HG03064 (cell line): ENCODE data around the gene RNASE4.
"Not testable (repeated sequence)": the region's sequence is repeated elsewhere in the genome, so short reads cannot be mapped to it uniquely, and the experiment has no call there.

ENCODE experiments used
- ATAC-seq: cut with Tn5 transposase; IDR thresholded peaks from one replicate; pipeline ENCODE4 v1.9.1; 2021; ENCODE audit warnings: low read depth; ENCODE audit not compliant: unreplicated experiment

The RNASE4 gene

DNA sequence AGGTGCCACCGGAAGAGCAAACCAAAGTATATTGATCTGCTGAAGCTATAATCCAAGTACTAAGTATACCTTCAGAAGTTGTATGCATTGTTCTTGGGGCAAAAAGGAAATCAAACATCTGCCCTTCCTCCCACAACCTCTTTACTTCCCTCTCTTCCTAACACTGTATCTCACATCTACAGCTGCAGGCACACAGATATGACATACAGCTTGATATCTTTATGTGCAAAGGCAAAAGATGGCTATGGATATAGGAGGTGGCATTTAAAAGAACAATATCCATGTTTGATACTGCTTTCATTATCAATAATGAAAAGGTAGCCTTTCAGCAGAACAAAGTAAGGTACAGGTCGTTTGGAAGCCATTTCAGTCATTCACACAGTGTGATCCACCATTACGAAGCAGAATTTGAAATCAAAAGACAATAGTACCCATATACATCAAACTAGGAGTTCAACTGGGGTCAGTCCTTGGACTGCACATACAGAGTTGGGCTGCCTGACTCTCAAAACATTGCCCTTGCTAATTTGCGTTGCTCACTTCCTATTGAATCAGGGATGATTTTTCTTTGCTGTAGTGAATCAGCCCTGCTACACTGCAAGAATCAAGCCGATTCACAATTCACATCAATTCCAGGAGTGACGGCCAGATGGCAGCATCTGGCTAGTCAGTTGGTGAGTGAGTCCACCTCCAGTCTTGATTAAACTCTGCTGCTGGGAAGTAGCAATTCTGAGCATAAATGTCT is 13.1 kb downstream of the RNASE4 start:
- ATAC-seq, result no peak

DNA sequence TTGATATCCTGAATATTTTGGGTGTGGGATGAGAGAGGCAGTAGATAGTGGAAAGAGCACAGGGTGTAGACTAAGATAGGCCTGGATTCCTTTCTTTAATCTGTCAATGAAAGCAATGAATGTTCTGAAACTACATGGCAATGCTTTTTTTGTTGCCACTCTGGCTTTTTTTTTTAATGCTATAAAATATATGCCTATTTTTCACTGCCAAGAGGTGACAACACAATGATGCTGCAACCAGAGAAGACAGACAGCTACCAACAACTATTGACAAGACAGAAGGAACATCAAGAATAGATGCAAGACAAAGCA is 13.6 kb downstream of the RNASE4 start:
- no peak for ATAC-seq

DNA sequence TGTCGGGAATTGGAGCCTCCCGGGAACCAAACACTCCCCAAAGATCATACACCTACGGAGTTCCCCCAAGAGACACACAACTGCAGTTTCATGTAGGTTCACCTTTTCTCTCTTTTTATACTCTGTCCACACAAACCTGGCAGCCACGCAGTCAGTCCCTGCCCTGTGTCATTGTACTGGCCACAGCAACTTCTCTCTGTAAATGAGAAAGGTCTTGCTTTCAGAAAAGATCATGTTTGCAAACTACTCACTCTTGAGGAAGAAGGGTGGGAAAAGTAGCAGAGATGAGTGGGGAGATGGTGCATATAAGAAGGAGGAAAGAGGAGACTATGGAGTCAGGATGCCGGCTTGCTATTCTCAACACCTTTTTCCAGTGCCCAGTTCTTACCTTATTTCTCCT is 14.6 kb downstream of the RNASE4 start:
- ATAC-seq, result no peak

DNA sequence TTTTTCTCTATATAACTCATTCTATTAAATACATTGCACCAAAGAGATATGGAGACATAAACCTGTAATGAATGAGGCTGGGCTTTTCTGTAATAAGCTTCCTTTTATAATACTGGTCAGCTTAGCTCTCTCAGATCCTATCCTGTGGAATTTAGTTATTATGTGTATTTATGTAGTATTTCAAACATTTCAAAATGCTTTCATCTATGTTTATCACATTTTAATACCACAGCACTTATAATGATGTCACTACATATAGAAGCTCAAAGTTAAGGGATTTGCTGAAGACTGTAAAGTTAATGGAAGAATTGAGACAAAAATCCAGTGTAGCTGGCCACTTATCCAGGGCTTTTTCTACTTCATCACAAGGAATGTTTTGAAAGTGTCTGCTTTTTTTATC is 15.6 kb downstream of the RNASE4 start:
- ATAC-seq, result no peak

DNA sequence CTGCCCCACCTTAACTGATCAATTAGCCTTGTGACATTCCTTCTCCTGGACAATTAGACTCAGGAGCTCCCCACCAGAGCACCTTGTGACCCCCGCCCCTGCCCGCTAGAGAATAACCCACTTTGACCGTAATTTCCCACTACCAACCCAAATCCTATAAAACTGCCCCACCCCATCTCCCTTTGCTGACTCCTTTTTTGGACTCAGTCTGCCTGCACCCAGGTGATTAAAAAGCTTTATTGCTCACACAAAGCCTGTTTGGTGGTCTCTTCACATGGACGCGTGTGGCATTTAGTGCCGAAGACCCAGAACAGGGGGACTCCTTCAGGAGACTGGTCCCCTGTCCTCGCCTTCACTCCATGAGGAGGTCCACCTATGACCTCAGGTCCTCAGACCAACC is 16.6 kb downstream of the RNASE4 start:
- ATAC-seq, result not testable (repeated sequence)

DNA sequence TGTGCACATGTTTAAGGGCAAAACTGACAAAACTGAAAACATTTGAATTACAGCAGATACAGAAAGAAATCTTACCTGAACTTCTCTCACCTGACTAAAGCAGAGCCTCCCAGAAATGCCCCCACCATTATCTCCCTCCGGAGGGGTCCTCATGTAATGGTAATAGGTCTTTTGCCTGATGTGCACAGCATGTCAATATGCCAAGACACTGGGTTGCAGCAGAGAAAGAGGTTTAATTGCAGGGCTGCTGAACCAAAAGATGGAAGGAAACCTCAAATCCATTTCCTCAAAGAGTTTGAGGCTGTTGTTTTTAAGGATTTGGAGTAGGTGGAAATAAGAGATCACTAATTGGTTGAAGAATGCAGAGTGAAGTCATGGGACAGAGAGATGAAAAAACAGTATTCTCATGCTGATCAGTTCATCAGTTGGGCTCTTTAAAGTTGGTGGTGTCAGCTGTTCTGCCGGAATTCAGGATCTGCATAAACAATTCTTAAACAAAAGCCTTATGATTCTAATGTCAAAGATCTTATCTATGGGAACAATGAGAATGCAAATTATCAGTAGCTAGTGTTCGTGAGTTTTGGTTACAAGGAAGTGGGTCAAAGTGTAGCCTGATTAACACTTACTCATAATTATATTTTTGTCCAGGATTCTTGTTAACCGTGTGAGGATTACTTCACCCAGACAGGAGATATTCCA is 22.4 kb downstream of the RNASE4 start:
- ATAC-seq, result no peak

DNA sequence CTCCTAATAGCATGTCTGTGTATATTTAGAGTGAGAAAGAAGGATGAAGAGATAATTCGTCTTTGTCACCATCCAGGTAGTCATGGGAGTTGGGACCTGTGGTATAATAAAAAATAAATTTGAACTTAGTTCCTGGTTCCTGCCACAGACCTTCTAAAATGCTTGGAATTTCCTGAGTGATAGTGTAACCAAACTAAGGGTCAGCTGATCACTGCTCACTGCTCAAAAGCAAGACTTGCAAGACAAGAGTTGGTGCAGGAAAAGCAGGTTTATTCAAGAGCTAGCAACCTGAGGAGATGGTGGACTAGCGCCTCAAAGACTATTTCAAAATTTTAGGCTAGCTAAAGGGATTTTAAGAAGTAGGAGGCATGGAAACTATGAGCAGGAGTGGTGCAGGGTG is 23.3 kb downstream of the RNASE4 start:
- no peak for ATAC-seq

DNA sequence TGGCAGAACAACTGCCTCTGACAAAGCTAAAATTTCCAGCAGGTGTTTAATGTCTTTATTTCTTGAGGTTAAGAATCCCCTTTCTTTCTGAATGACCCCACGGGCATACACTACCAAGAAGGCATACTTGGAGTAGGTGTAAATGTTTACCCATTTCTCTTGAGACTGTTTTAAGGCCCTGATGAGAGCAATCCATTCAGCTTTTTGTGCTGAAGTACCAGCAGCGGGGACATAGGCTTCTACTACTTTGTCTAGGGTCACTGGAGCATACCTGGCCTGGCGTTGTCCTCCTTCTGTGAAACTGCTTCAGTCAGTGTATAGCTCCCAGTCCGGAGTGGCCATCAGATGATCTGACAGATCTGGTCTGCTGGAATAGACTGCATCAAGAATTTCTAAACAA is 26.9 kb downstream of the RNASE4 start:
- no peak for ATAC-seq

DNA sequence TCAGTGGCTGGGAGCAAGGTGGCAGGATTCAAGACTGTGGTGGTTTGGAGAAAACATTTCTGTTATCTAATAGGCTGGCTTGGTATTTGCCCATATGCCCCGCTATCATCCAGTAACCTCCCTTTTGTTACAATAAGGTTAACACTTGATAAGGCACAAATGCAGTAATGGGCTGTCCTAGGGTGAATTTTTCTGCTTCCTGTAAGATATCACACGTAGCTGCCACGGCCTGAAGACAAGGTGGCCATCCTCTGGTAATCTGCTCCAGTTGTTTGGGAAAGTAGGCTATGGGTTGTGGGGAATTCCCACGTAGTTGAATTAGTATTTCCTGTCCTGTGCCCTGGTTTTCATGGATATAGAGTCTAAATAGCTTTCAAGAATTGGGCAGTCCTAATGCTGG is 27.3 kb downstream of the RNASE4 start:
- ATAC-seq, result no peak

DNA sequence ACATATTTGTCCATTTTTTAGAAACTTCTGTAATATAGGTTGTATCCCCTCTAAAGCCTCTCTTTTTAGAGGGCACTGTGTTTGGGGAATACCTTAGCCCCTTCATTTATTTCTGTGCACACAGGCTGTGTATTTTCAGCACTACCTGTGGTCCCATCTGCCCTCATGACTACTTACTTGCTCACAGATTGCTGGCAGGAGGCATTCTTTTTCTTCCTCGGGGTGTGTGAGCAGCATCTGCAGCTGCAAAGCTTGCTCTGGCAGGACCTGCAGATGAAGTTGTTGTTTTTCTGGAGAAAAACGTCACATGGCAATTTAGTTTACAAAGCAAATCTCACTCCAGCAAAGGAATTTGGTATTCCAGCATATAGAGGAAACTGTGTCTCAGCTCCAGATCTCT is 28.5 kb downstream of the RNASE4 start:
- no peak for ATAC-seq

DNA sequence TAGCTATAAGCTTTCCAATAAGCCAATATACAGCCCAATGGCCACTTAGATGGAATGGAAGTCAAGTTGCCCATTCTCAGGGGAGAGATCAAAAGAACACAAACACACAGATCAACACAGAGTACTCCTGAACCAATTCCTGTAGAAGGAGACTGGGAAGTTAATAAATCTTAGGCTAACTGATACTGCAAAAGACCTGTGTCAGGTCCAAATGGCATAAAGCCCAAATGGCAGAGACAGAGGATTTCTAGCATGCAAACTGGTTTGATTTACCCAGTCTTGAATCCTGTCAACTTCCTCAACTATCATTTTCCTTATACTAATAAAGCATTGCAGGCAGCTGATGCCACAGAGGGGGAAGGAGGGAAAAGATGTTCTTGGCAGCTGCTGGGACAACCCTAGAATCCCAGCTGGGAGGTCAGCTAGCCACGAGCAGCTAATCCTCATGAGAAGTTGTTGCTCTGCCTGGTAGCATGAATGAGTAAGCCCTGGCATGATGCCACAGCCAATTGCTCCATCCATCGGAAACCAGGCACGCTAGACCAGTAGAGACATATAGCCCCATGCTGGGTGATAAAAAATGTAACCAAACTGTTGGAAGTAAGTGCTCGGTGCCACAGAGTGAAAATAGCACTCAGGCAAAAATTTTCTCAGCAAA is 30.4 kb downstream of the RNASE4 start:
- ATAC-seq, result no peak

DNA sequence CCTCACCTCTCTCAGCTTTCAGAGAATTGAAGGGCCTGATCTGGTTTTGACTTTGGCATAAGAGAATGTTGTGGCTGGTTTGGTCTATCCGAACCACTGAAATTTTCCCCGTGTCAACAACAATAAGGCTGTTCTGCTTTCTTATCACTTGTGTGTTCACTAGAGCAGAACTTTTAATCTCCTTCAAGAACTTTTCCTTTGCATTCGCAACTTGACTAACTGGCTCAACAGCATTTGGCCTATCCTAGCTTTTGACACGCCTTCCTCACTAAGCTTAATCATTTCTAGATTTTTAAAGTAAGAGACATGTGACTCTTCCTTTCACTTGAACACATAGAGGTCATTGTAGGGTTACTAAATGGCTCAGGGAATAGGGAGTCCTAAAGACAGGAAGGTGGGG is 35.4 kb downstream of the RNASE4 start:
- ATAC-seq, result no peak

DNA sequence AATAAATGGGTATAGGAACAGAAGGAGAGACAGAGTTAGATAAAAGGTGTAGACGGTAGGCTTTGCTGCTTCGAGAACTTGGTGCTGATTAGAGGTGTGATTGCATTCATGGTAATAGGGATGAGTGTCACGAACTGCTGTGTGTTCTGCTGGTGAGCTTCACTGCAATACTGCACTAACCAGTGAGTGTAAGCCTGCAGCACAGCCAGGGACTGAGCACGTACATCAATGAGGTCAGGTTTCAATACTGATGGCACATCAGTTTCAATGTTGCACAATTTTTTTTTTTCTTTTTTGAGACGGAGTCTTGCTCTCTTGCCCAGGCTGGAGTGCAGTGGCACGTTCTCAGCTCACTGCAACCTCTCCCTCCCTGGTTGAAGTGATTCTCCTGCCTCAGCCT is 36.4 kb downstream of the RNASE4 start:
- ATAC-seq, result no peak

DNA sequence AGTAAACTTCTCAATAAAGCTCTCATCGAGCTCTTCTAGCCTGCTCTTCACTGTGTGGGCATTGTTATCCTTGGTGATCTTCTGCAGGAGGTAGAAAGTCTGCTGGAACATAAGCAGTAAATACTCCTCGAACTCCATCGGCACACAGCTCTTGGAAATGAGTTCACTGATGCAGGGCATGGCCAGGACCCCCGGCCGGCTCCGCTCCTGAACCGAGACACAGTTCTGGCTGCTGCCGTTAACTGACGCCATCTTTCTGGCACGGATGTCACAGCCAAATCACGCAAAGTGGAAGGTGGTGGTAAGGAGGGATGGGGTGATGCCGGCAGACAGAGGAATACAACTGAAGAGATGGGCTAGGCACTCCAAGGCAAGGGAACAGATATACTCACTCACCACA is 37.7 kb downstream of the RNASE4 start:
- no peak for ATAC-seq

DNA sequence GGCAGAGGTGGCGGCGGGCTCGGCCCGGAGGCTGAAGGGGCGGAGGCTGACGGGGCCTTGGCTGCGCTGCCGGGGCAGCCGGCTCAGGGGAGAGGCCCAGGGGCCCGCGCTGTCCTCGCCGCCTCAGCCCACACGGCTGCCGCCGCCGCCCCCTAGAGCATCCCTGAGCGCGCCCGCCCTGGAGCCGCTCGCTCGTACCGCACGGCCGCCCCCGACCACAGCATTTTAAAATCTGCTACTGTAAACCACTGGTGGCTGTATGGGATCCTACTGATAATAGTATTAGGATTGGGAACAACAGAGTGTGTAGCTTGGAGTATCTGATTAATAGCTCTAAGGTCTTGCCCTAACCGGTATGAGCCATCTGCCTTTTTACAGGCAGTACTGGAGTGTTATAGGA is 39.1 kb downstream of the RNASE4 start:
- ATAC-seq, result no peak

DNA sequence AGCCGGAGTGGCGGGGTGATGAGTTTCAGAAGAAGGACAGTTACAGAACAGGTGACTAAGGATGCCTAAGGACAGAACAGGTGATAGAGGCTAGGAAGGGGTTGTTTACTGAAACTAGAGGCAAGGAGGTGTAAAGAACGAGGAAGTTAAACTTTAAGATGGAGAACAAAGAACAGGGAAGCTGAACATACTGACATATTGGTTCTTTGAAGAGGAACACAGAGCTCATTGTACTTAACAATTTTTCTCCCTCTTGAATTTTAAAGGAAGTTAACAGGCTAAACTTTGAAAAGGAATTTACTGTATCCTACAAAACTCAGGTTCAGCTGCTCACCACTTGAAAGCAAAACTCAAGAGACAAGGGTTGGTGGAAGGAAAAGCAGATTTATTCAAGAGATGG is 41.8 kb downstream of the RNASE4 start:
- not testable (repeated sequence) for ATAC-seq

DNA sequence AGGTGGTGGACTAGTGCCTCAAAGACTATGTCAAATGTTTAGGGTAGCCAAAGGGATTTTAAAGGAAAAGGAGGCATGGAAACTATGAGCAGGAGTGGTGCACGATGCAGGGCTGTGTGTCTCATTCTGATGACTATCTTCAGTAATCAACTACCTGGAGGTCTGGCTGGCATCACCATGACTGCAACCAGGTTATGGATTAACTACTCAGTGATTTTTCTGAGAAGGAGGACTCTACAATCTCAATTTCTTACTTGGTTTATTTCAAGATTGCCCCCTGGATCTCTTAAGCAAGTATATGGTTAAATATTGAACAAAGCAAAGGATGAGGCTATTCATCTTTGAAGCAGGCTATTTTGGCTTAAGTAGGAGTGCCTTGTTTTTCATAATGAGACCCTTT is 42.2 kb downstream of the RNASE4 start:
- ATAC-seq, result no peak

DNA sequence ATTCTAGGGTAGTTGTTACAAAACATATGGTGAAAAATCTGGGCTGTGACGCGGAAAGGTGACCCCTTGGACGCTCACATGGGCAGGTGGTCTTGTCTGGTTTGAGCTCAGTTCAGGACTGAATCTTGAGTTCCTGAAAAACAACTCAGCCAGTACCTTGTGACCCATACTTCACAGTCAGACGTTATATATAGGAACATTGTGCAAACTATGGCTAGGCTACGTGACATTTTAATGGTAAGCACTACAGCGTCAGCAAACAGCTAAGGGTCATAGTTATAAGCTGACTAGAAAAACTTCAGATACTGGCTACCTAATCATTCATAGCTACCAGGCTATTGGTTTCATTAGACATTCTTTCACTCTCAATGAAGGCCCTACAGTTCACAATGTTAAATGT is 46.5 kb downstream of the RNASE4 start:
- ATAC-seq, result no peak

DNA sequence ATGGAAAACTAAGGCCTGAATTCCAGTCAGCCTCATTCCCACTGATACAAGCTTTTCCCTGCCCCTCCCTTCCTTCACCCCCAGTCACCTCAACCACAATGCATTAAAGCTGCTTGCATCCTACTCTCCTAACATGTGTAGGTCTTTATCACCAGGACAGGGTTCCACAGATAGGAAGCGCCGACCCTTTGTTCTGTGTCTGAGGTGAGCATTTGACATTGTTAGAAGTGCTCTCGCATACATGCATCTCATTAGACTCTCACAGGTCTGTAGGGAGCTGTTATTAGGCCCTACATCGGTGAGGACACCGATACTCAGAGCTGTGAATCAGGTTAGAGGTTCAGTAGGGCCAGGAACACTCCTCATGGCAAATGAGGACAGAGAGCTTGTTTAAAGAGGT is 48.1 kb downstream of the RNASE4 start:
- no peak for ATAC-seq

DNA sequence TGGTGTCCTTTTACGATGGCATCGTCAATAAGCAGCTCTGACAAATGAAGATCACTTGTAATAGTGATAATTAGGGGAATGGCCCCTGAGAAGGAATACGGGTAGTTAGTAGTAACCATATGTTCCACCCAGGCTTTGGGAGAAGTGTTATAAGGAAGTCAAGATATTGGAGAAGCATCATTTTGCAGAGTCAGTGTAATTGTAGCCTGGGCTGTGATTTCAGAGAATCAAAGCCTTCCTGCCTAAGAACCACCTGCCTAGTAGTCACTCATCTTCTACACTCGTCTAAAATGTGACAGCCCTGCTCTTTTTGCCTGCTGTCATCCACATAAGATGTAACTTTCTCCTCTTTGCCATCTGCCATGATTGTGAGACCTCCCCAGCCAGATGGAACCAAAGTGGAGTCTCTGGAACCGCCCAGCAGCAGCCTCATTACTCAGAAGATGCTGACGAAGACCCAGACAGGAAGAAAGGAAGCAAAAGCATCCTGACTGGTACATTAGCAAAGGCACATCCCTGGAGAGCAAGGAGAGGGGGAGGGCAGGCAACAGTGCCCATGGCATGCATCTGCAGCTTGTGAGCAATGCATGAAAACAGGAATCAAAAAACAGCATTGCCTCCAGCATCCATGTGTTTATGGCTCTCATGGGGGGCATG is 48.7 kb downstream of the RNASE4 start:
- no peak for ATAC-seq

DNA sequence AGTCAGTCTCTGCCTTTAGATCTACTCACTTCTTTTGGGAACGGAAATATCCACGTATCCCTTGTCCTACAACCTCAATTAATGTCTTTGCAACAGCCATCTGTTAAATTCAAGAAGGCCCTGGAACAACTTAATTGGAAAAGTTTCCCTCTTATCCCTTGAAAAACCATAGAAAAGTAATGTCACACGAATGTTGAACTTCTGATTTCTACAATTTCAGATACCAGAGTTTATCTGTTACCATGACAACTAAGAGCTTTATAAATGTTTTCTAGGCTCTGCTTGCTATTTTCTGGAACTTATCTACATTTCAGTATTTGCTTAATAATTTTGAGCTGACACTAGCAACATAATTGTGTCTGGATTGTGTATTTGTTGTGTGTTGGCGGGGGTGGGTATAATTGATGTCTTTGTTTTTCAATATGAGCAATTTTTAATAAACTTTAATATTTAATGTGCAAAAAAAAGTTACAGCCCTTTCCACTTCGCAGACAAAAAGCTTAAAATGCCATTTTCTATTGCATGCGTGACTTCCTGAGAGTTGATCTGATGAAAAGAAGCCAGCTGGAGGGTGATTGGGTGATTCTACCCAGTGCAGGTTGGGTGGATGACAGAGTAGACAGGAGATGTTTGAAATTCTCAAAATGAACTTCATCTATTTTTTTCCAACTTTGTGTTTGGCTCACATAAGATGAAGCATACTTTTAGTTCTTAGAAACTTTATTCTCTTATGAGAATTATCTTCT is 49.5 kb downstream of the RNASE4 start:
- ATAC-seq, result no peak
